CD4-positive, CD25-positive, alpha-beta regulatory T cell (primary cell): ENCODE measurements around the gene PDE2A. TPM values are rescaled to one million over a fixed set of nuclear protein-coding genes. Genes with fewer than 3 reads are reported as not detected.

Source experiments
- ATAC-seq, 2 donors: fragments of 150-1000 bp; cut with Tn5 transposase; one replicate each; pipeline ENCODE4 v1.10.0; 2021; ENCODE audit warnings: low read depth in 2 of 2, moderate number of reproducible peaks in 2 of 2, moderate library complexity in 1 of 2
- DNase-seq, 3 donors: peaks; one replicate each; pipeline versions ENCODE4 v3.0.0 to v3.0.0-alpha.2; 2012 to 2022; ENCODE audit warnings: mixed read lengths in 1 of 3
- H3K27ac ChIP-seq: one replicate; pipeline ENCODE4 v1.7.0; 2013; ENCODE audit warnings: mild to moderate bottlenecking, low read length; ENCODE audit not compliant: insufficient read depth, poor library complexity, severe bottlenecking
- H3K27me3 ChIP-seq: one replicate; pipeline ENCODE4 v1.7.0; 2013; ENCODE audit warnings: low read length; ENCODE audit not compliant: control insufficient read depth, insufficient read depth
- H3K36me3 ChIP-seq: one replicate; pipeline ENCODE4 v1.7.0; 2013; ENCODE audit warnings: mild to moderate bottlenecking, low read length, moderate library complexity; ENCODE audit not compliant: control insufficient read depth, insufficient read depth
- H3K4me1 ChIP-seq: 2 replicates; pipeline ENCODE4 v1.7.0; 2013; ENCODE audit warnings: mild to moderate bottlenecking, low read length; ENCODE audit not compliant: insufficient read depth, control insufficient read depth, poor library complexity, severe bottlenecking
- H3K4me3 ChIP-seq: one replicate; pipeline ENCODE4 v1.7.0; 2013; ENCODE audit warnings: low read depth, mild to moderate bottlenecking, low read length, moderate library complexity
- H3K9me3 ChIP-seq, 2 experiments: 1 replicate in 1 of 2; 2 replicates in 1 of 2; pipeline ENCODE4 v1.7.0; 2013; ENCODE audit warnings: low read length in 2 of 2, mild to moderate bottlenecking in 1 of 2, moderate library complexity in 1 of 2; ENCODE audit not compliant: control insufficient read depth in 2 of 2
- H3K27ac Mint-ChIP-seq, 3 donors: one replicate each; pipeline ENCODE4 v1.8.0; 2020 to 2022; ENCODE audit warnings: mild to moderate bottlenecking in 3 of 3, mixed read lengths in 3 of 3, moderate library complexity in 2 of 3
- H3K27me3 Mint-ChIP-seq: one replicate; pipeline ENCODE4 v1.8.0; 2022; ENCODE audit warnings: mild to moderate bottlenecking, mixed read lengths
- H3K36me3 Mint-ChIP-seq: one replicate; pipeline ENCODE4 v1.8.0; 2020; ENCODE audit warnings: mixed read lengths
- H3K4me1 Mint-ChIP-seq, 4 donors: one replicate each; pipeline ENCODE4 v1.8.0; 2020 to 2022; ENCODE audit warnings: mixed read lengths in 4 of 4, mild to moderate bottlenecking in 1 of 4
- H3K4me3 Mint-ChIP-seq, 4 donors: one replicate each; pipeline ENCODE4 v1.8.0; 2020 to 2022; ENCODE audit warnings: mild to moderate bottlenecking in 4 of 4, mixed read lengths in 4 of 4, moderate library complexity in 3 of 4
- H3K9me3 Mint-ChIP-seq, 7 donors: one replicate each; pipeline ENCODE4 v1.8.0; 2020 to 2022; ENCODE audit warnings: mixed read lengths in 7 of 7, mild to moderate bottlenecking in 3 of 7, moderate library complexity in 2 of 7
- polyA plus RNA-seq, 4 donors: library from polyadenylated mRNA; unstranded; fragments of 300-500 nt; fragmentation: Illumina TruSeq; gene quantifications; one replicate each; pipeline ENCODE4 v1.2.3, GENCODE V29; 2021
- total RNA-seq: library from RNA; stranded (reverse); gene quantifications from one replicate; pipeline ENCODE4 v1.2.3, GENCODE V29; 2022

PDE2A gene
- total and polyA plus RNA-seq, 5 donors from 2014 or later, result 6.7 TPM; not detected in 4

DNA sequence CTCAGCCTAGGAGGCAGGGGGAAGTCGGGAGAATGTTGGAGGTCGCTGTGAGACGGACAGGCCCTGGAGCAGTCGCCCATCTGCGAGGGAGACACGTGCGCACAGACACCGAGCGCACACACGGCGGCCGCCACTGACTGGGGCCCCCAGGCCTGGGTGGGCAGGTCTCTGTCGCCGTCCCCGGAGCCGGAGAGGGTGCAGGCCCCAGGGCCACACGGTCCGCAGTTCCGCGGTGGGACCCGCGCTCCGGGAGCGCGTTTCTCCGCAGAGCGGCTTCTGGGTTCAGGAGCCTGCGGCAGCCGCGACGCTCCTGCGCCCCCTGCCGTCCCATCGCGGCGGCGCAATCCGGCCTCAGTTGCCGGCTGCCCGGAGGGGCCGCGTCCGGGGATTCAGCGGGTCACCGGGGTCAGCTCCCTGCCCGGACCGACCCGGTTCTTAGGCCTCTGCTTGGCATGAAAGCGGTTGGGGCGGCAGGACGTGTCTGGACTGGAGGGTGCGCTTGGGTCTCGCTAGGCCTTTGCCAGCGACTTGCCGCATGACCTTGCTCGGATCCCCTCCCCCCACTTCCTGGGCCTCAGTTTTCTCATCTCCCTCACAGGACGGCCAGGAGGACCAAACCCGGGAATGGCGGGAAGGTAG lies 31.2 kb downstream of the PDE2A start:
- H3K4me1 ChIP-seq, result peaks cover 19% of the 10 kb centered on the region
- H3K36me3 Mint-ChIP-seq, result no peaks in the 10 kb centered on the region
- no peaks in the 10 kb centered on the region for H3K36me3 ChIP-seq
- H3K27me3 Mint-ChIP-seq, result peaks cover 6% of the 10 kb centered on the region
- H3K9me3 ChIP-seq, result no peaks in the 10 kb centered on the region
- H3K9me3 Mint-ChIP-seq, result no peaks in the 10 kb centered on the region
- DNase-seq (peak; percentile 33 to 70 (median 67)), ATAC-seq (peak; percentile 68 to 76)
- no peak overlapping the region for H3K27ac Mint-ChIP-seq
- H3K4me3 Mint-ChIP-seq, result peak overlapping the region in 2 of 4 donors; percentile 13 to 70
- H3K27ac ChIP-seq, result no peak overlapping the region
- peaks cover 11% of the 10 kb centered on the region for H3K27me3 ChIP-seq
- peaks cover 0 to 9% (median 3%) of the 10 kb centered on the region in 4 donors for H3K4me1 Mint-ChIP-seq
- no peak overlapping the region for H3K4me3 ChIP-seq

GRCh38 chr11:72642043-72642883 lies 32.0 kb downstream of the PDE2A start:
- Histone ChIP-seq H3K4me3 (no peak overlapping the region), H3K27me3 (peaks cover 11% of the 10 kb centered on the region), H3K4me1 (peaks cover 19% of the 10 kb centered on the region), H3K27ac (no peak overlapping the region), H3K36me3 (no peaks in the 10 kb centered on the region), H3K9me3 (no peaks in the 10 kb centered on the region)
- peaks cover 0 to 9% (median 3%) of the 10 kb centered on the region in 4 donors for H3K4me1 Mint-ChIP-seq
- no peaks in the 10 kb centered on the region for H3K36me3 Mint-ChIP-seq
- H3K27ac Mint-ChIP-seq, result no peak overlapping the region
- ATAC-seq, result peak; percentile 13 to 28
- DNase-seq, result no peak
- H3K9me3 Mint-ChIP-seq, result no peaks in the 10 kb centered on the region
- H3K4me3 Mint-ChIP-seq, result peak overlapping the region in 2 of 4 donors; percentile 41 to 77
- H3K27me3 Mint-ChIP-seq, result peaks cover 9% of the 10 kb centered on the region

GRCh38 chr11:72641522-72642042 lies 32.6 kb downstream of the PDE2A start:
- no peak overlapping the region for H3K4me3 Mint-ChIP-seq
- H3K27ac Mint-ChIP-seq, result no peak overlapping the region

GRCh38 chr11:72639502-72640375 lies 34.5 kb downstream of the PDE2A start:
- Histone ChIP-seq H3K4me1 (peaks cover 19% of the 10 kb centered on the region), H3K9me3 (no peaks in the 10 kb centered on the region), H3K27me3 (peaks cover 11% of the 10 kb centered on the region), H3K36me3 (no peaks in the 10 kb centered on the region), H3K27ac (no peak overlapping the region), H3K4me3 (no peak overlapping the region)
- H3K27me3 Mint-ChIP-seq, result peaks cover 15% of the 10 kb centered on the region
- H3K27ac Mint-ChIP-seq, result no peak overlapping the region
- DNase-seq (no peak), ATAC-seq (no peak)
- H3K4me3 Mint-ChIP-seq, result no peak overlapping the region
- peaks cover 0 to 9% (median 3%) of the 10 kb centered on the region in 4 donors for H3K4me1 Mint-ChIP-seq
- H3K9me3 Mint-ChIP-seq, result no peaks in the 10 kb centered on the region
- no peaks in the 10 kb centered on the region for H3K36me3 Mint-ChIP-seq

More at GRCh38 chr11:72641522-72642042, 32.6 kb downstream of the PDE2A start:
- DNase-seq (no peak), ATAC-seq (no peak)
- Mint-ChIP-seq H3K36me3 (no peaks in the 10 kb centered on the region), H3K4me1 (peaks cover 0 to 9% (median 3%) of the 10 kb centered on the region in 4 donors), H3K27me3 (peaks cover 12% of the 10 kb centered on the region), H3K9me3 (no peaks in the 10 kb centered on the region)
- Histone ChIP-seq H3K27ac (no peak overlapping the region), H3K9me3 (no peaks in the 10 kb centered on the region), H3K36me3 (no peaks in the 10 kb centered on the region), H3K4me3 (no peak overlapping the region), H3K4me1 (peaks cover 19% of the 10 kb centered on the region), H3K27me3 (peaks cover 11% of the 10 kb centered on the region)

DNA sequence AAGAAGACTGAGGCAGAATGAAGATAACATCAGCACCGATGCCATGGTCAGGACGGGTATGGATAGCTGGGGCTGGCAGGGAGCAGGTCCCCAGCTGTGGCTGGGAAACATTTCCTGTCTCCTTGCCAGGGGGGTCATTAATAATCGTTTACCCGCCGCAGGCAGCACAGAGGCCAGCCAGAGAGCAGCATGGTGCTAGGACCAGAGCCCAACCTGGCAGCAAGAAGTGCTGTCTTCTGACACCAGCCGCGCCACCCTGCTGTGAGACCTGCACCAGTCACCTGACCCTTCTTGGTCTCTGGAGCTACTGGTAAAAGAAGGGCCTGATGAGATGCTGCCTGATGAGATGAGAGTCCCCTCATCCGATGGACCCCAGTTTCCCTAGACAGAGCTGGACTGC lies 36.3 kb downstream of the PDE2A start:
- Mint-ChIP-seq H3K36me3 (no peaks in the 10 kb centered on the region), H3K27ac (no peak overlapping the region), H3K4me1 (no peaks in the 10 kb centered on the region), H3K27me3 (peaks cover 9% of the 10 kb centered on the region), H3K4me3 (peak overlapping the region in 1 of 4 donors; percentile 10), H3K9me3 (no peaks in the 10 kb centered on the region)
- Histone ChIP-seq H3K27ac (no peak overlapping the region), H3K36me3 (no peaks in the 10 kb centered on the region), H3K9me3 (no peaks in the 10 kb centered on the region), H3K4me3 (no peak overlapping the region), H3K4me1 (peaks cover 13% of the 10 kb centered on the region), H3K27me3 (peaks cover 11% of the 10 kb centered on the region)
- ATAC-seq (no peak), DNase-seq (no peak)

- Histone ChIP-seq H3K36me3 (no peaks in the 10 kb centered on the region), H3K27ac (no peak overlapping the region), H3K9me3 (no peaks in the 10 kb centered on the region), H3K4me3 (no peak overlapping the region), H3K27me3 (peaks cover 11% of the 10 kb centered on the region), H3K4me1 (peaks cover 8% of the 10 kb centered on the region)
- H3K27ac Mint-ChIP-seq, result no peak overlapping the region
- peak overlapping the region in 1 of 4 donors; percentile 10 for H3K4me3 Mint-ChIP-seq
- H3K9me3 Mint-ChIP-seq, result no peaks in the 10 kb centered on the region
- H3K27me3 Mint-ChIP-seq, result peaks cover 9% of the 10 kb centered on the region
- H3K36me3 Mint-ChIP-seq, result no peaks in the 10 kb centered on the region
- ATAC-seq (no peak), DNase-seq (no peak)
- H3K4me1 Mint-ChIP-seq, result no peaks in the 10 kb centered on the region
These were observed 37.0 kb downstream of the PDE2A start for GRCh38 chr11:72637198-72637597.

GRCh38 chr11:72636376-72636775 lies 37.8 kb downstream of the PDE2A start:
- DNase-seq (no peak), ATAC-seq (no peak)
- Histone ChIP-seq H3K27me3 (peaks cover 9% of the 10 kb centered on the region), H3K36me3 (no peaks in the 10 kb centered on the region), H3K4me3 (no peak overlapping the region), H3K9me3 (no peaks in the 10 kb centered on the region), H3K4me1 (peaks cover under 1% of the 10 kb centered on the region), H3K27ac (no peak overlapping the region)
- Mint-ChIP-seq H3K27me3 (peaks cover 9% of the 10 kb centered on the region), H3K9me3 (peaks cover 0 to under 1% (median 0%) of the 10 kb centered on the region in 7 donors), H3K36me3 (no peaks in the 10 kb centered on the region), H3K4me1 (no peaks in the 10 kb centered on the region), H3K4me3 (no peak overlapping the region), H3K27ac (no peak overlapping the region)
